HG03469 (cell line): ENCODE data around the gene HERC3.

Experiments
- ATAC-seq: cut with Tn5 transposase; IDR thresholded peaks from one replicate; pipeline ENCODE4 v1.9.1; 2021; ENCODE audit warnings: mild to moderate bottlenecking, moderate library complexity, moderate number of reproducible peaks; ENCODE audit not compliant: unreplicated experiment

HERC3 gene

GRCh38 chr4:88713782-88714181, 121.5 kb downstream of the HERC3 start:
- ATAC-seq, result no peak

GRCh38 chr4:88718098-88718497, 125.8 kb downstream of the HERC3 start:
- no peak for ATAC-seq

GRCh38 chr4:88719381-88719780, 127.1 kb downstream of the HERC3 start:
- no peak for ATAC-seq

- no peak for ATAC-seq
These were observed 128.5 kb downstream of the HERC3 start for GRCh38 chr4:88720451-88721428.

- ATAC-seq, result no peak
These were observed 130.0 kb downstream of the HERC3 start for GRCh38 chr4:88722276-88722780.

GRCh38 chr4:88722828-88723227, 130.5 kb downstream of the HERC3 start:
- no peak for ATAC-seq

GRCh38 chr4:88724406-88724805, 132.1 kb downstream of the HERC3 start:
- no peak for ATAC-seq

- ATAC-seq, result no peak
These were observed 132.9 kb downstream of the HERC3 start for GRCh38 chr4:88725143-88725542.

GRCh38 chr4:88725986-88726385, 133.7 kb downstream of the HERC3 start:
- no peak for ATAC-seq

- no peak for ATAC-seq
These were observed 135.9 kb downstream of the HERC3 start for GRCh38 chr4:88728146-88728545.

- no peak for ATAC-seq
These were observed 137.0 kb downstream of the HERC3 start for GRCh38 chr4:88729146-88729760.

- ATAC-seq, result no peak
These were observed 138.5 kb downstream of the HERC3 start for GRCh38 chr4:88730811-88731210.

- ATAC-seq, result no peak
These were observed 139.1 kb downstream of the HERC3 start for GRCh38 chr4:88731381-88731780.

GRCh38 chr4:88732714-88733368, 140.6 kb downstream of the HERC3 start:
- no peak for ATAC-seq

GRCh38 chr4:88734403-88734949, 142.2 kb downstream of the HERC3 start:
- ATAC-seq, result no peak

GRCh38 chr4:88735564-88735963, 143.3 kb downstream of the HERC3 start:
- ATAC-seq, result no peak

- ATAC-seq, result no peak
These were observed 144.0 kb downstream of the HERC3 start for GRCh38 chr4:88736264-88736663.

- ATAC-seq, result peak; percentile 77
These were observed 145.1 kb downstream of the HERC3 start for GRCh38 chr4:88737307-88737941.

- ATAC-seq, result no peak
These were observed 145.9 kb downstream of the HERC3 start for GRCh38 chr4:88738180-88738579.

GRCh38 chr4:88742561-88742960, 150.3 kb downstream of the HERC3 start:
- no peak for ATAC-seq

- no peak for ATAC-seq
These were observed 151.4 kb downstream of the HERC3 start for GRCh38 chr4:88743696-88744095.
